HT-29 (cell line): ENCODE results near the gene TAGLN. TPM values are rescaled to one million over a fixed set of nuclear protein-coding genes. Genes with fewer than 3 reads are reported as not detected.
A peak's percentile ranks its signal among the peaks of the same experiment; 100 is the strongest.

ENCODE experiments used
- DNase-seq: peaks from one replicate; pipeline ENCODE4 v3.0.0-alpha.2; 2015; ENCODE audit warnings: low spot score
- total RNA-seq: library from RNA; depleted of rRNA; stranded (reverse); fragments of >200 nt; shearing (Covaris generic); gene quantifications from 2 replicates; pipeline ENCODE4 v1.2.3, GENCODE V29; 2014; rRNA removed

TAGLN gene
- total RNA-seq, 1 experiment from 2014 or later = 11.3 TPM

DNA sequence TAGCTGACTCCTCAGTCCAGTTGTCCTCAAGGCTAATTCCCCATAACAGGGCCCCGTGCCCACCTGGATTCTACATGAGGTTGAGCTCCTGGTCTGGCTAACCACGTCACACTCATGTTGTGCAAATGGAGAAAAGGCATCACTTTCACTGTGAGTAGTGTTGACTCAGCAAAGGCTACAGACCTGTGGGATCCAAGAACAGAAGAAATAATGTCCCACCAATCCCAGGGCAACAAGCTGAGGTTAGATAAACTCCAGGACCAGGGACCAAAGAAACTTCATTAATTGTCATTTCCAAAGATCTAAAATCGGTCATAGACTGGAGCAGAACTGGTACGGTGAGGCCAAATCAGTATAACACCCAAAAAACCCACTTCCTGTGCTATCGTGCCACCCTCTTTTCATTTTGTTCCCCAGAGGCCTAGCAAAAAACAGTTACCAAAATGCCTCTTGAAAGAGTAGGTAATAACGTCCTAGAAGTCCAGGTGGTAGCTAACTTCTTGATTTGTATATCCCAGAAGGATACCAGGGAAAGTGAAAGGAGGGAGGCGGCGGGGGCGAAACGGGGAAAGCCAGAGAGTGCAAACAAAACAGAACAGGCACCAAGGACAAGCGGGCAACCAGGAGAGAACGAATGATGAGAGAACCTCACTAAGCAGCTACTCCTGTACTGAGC is 31.3 kb downstream of the TAGLN start:
- no peak for DNase-seq

DNA sequence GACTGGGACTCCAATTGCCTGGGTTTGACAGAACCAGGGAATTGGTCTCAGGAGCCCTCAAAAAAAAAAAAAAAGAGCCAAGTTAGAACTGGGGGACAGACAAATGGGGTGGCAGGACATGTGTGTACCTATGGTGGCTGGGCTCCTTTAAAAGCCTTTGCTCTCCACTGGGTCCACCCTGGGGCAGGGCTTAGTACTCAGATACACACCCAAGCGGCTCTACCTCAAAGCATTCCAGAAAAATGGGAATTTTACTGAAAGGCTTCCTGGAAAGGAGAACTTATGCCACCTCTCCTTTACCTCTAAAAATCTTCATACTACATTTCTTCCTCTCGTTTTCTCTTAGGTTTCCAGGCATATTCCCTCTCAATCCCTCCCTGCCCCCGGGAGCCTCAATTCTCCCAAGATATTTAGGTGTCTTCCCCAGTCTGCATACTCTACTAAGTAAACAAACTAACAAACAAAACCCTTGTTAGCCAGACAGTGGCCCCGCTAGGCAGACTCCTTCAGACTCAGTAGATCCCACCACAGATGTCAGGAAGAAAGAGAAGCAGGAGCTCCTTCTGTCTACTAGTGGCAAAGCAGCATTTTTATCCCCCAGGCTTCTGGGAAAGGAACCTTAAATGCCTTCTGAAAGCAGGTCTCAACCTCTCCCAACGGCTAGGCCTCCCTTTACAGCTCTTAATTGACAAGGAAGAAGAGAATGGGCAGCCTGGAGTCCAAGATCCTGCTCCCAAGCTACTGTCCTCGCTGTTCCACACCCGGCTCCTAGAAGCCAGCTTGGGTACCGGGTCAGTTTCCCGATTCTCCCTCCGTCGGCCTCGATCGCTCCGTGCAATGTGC is 32.0 kb downstream of the TAGLN start:
- DNase-seq = peak; percentile 37

DNA sequence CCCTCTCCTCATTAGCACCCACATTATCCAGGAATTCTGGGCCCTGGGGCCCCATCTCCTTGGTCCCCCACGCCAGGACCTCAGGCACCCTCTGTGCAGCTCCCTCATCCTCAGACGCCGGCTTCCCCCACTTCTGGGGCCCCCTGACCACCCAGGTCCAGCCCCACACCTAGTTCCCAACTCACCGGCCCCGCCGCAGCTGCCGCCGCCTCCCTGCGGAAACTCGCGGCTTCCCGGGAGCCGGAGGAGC is 32.6 kb downstream of the TAGLN start, which contains the start of gene PCSK7:
TSS of gene PCSK7 (minus strand) at position 232 of the 250 bp plus-strand sequence. CDS start 2,229 bp downstream, outside the sequence.
- no peak for DNase-seq

DNA sequence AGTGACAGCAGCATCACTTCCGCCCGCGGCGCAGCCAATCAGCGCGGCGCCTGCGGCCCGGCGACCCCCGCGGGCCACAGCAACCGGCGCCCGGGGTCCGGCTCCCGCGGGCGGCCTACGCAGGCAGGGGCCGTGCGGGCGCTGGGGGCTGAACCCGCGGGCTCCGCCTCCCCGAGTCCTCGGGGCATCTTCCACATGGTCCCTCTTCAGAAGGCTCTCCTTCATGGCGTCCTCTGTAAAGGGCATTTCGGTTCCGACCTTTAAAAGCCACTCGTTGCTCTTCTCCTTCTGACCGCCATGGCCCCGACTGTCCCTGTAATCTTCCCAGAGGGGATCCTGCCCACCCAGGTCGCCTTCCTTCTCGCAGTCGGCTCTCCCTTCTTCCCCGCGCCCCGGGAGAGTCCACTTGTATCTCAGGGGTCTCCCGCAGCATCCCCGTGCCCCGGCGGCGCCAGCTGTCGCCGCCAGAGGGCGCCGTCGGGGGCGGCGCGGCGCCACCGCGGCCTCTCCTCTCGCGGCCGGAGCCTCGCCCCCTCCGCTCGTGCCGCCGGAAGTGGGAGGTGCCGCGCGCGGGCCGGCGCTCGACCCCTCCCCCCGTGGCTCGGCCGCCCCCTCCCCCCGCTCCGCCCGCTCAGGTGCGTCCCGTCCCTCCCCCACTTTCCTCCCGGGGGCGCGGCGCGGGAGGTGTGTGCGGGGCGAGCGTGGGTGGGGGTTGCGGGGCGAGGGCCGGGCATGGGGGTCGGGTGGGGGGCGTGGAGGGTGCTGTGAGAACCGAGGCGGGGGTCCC is 33.1 kb downstream of the TAGLN start, which contains the start of gene RNF214:
TSS of gene RNF214 (plus strand) at position 580 of the 787 bp plus-strand sequence. CDS start 1,602 bp downstream, outside the sequence.
- peak; percentile 88 for DNase-seq

DNA sequence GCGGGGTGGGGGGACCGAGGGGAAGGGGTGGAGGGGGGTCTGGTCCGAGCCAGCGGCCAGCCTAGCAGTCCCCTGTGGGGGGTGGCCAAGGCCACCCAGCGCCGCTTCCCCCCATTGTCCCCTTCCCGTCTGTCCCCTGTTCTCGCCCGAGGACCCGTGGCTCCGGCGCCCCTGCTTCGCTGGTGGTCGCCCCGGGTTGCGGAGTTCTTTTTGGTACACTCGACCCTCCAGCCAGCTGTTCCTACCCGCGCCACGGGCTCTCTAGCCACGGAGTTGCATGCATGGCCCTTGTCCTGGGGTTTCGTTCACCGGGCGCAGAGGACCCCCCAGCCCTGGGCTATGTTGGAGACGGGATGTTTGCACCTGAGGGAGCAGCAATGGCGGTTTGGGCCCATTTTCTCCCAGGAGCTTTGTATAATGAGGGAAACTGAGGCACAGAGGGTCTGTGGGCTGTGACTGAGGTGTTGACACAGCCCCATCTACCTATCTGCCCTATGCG is 33.8 kb downstream of the TAGLN start:
- peak; percentile 19 for DNase-seq

DNA sequence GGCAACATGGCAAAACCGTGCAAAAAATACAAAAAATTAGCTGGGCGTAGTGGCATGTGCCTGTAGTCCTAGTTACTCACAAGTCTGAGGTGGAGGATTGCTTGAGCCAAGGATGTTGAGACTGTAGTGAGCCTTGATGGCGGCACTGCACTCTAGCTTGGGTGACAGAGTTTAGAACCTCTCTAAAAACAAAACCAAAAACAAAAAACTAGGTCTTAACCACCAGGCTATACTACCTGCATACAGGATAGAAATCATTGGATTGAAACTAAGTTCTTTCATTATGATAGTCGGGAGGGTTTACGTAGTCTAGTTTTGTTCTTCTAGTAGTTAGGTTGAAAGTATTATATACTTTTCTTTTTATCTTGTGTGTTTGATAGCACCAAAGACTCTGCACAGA is 39.1 kb downstream of the TAGLN start:
- DNase-seq = no peak

DNA sequence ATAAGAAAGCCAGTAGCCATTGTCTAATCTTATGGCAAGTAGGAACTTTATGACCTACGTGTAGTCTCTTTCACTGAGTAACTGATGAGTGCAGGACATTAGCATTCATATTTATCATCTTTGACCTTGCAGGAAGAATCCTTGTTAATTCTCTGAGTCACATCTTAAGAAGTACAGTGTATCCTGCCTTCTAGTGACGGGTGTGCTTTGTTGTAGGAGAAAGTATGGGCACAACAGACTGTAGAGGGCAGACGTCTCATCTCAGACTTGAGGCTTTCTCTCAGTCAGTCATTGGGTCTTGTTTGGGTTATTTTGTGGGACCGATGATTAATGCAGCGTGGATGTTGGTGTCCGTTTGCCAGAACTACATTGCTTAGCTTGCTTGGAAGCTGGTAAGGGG is 40.1 kb downstream of the TAGLN start:
- DNase-seq = no peak

DNA sequence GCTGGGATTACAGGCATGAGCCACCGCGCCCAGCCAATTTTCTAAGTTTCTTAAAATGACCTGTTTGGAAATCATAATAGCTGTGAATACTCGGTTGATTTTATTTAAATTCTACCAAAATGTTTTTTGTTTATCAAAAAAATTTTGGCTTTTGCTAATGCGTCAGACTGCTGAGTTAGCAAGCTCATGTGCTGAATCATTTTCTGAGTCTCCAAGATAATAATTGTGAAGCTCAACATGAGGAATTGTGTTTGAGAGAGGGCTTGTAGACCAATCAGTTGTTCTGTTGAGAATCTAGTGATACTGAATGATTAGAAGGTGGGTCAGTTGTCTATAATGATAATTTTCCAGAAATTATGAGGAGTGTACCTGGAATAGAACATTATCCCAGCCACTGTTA is 49.2 kb downstream of the TAGLN start:
- DNase-seq = no peak

DNA sequence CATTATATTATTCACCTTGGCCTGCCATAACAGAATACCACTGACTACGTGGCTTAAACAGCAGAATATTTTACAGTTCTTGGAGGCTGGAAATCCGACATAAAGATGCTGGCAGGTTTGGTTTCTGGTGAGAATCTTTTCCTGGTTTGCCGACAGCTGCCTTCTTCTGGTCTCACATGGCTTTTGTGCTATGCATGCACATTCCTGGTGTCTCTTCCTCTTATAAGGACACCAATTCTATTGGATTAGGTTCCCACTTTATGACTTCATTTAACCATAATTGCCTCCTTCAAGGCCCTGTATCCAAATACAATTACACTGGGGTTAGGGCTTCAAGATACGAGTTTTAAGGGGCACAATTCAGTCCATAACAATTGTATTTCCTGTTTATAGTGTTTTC is 50.4 kb downstream of the TAGLN start:
- no peak for DNase-seq

DNA sequence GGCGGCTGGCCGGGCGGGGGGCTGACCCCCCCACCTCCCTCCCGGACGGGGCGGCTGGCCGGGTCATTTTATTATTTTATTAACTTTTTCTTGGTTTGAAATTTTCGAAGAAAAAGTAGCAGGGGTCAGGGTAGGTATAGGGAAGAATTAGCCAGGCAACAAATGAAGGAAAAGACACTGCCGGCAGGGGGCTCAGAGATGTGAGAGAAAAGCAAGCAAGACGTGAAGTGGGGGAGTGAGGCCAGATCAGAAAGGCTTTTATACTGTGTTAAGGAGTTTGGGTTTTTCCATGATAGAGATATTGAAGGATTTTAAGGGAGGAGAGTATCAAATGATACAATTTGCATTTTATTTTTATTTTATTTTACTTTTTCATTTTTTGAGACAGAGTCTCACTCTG is 52.3 kb downstream of the TAGLN start:
- DNase-seq = no peak

DNA sequence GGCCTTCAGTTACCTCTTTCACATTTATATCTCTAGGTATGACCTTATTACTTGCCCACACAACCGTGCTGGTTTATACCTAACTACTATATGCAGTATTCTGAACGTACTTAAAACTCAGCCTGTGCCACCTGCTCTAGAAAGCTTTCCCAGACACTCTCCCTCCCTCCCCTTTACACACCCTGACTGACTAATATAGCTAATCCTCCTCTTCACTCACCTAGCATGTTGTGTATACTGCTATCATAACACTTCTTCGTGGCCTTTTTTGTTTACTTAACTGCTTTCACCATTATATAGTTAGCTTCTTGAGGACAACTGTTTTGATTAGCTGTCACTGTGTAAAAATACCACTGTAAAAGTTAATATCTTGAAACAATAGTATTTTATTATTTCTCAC is 56.8 kb downstream of the TAGLN start:
- no peak for DNase-seq

DNA sequence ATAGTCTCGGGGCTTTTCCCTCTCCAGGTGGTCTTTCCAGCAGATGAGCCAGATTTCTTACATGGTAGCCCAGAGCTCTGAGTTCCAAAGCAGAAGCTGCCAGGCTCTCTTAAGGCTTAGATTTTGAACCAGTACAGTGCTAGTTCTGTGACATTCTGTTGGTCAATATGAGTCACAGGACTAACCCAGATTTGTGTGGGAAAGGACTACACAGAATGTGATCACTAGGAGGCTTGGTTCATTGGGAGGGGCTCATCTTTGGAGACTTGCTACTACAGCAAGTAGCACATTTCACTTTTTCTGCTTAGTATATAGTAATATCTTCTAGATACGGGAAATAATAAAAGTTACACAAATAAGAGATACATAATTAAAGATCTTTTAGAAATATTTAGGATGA is 57.4 kb downstream of the TAGLN start:
- no peak for DNase-seq

Other genes starting within 250 kb of the TAGLN start
- 8.6 and 10.0 TPM in 2 replicates for gene SIK3, start 100.9 kb upstream of the TAGLN start, total RNA-seq
- gene PAFAH1B2, start 55.1 kb upstream of the TAGLN start, total RNA-seq = 82.6 and 88.4 TPM in 2 replicates
- 29.5 and 44.1 TPM in 2 replicates for gene SIDT2, start 20.6 kb upstream of the TAGLN start, total RNA-seq
- 81.7 and 85.4 TPM in 2 replicates for gene PCSK7, start 32.7 kb downstream of the TAGLN start, total RNA-seq
- gene RNF214, start 33.3 kb downstream of the TAGLN start, total RNA-seq = 10.8 and 11.5 TPM in 2 replicates
- 2.8 and 5.1 TPM in 2 replicates for gene BACE1-AS, start 92.0 kb downstream of the TAGLN start, total RNA-seq
- gene BACE1, start 116.9 kb downstream of the TAGLN start, total RNA-seq = 6.6 and 10.5 TPM in 2 replicates
- gene CEP164, start 128.5 kb downstream of the TAGLN start, total RNA-seq = 21.4 and 28.4 TPM in 2 replicates